Measurements from ENCODE around the gene GNS.
A peak's percentile ranks its signal among the peaks of the same experiment; 100 is the strongest.
"Not testable (repeated sequence)": the region's sequence is repeated elsewhere in the genome, so short reads cannot be mapped to it uniquely, and the experiment has no call there.

Gene GNS

DNA sequence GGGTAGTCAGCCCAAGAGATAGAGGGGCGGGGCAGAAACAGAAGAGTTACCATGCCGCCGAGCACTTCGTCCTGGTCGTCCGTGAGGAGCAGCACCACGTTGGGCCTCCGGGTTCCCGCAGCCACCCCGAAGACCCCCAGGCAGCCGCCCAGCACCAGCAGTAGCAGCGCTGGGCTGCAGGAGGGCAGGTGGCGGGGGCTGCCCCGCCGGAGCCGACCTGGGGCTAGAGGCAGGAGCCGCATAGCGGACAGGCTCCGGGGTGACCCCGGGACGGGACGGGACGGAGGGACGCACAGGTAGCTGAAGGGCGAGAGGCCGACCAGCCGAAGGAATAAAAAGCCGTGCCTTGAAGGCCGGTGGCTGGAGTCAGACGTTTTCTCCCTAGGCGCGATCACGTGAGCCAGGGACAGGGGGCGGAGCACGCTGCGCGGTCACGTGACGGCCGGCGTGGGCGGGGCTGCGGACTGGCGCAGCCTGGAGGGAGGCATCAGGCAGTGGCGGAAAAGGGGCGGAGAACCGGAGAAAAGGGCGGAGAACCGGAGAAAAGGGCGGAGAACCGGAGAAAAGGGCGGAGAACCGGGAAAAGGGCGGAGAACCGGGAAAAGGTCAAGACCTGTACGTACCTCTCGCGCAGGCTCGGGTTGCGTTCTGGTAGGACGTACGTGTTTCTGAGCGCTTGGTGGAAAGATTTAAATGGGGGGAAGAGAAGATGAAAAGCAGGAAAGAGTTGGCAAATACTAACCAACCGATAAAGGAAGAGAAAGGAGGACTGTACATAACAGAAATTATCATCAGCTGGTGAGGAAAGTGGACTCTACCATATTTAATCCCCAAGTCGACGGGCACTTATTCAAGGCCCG lies at the start of gene GNS:
GNS (minus strand) TSS at position 372 of the 860 bp plus-strand sequence; CDS start at position 242, 130 bp downstream.
- DNase-seq (ENCODE audit: low spot score) = peak; percentile 94

DNA sequence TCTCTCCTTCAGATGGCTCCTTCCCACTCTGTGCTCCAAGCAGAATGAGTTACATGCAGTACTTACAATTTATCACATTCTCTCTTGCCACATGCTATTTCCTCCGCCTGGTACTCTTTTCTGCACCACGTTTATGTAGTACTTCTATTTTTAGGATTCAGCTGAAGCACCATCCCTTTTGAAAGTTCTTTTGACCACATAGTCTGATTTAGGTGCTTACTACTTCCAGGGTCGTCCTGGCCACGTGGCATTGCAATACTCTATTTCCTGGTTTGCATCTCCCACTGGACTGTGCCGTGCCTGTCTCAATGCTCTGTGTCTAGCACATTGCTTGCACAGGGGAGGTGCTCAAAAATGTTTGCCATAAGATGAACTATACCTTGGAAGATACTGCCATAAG lies 48.9 kb upstream of the GNS start:
- no peak for DNase-seq (ENCODE audit: low spot score)

DNA sequence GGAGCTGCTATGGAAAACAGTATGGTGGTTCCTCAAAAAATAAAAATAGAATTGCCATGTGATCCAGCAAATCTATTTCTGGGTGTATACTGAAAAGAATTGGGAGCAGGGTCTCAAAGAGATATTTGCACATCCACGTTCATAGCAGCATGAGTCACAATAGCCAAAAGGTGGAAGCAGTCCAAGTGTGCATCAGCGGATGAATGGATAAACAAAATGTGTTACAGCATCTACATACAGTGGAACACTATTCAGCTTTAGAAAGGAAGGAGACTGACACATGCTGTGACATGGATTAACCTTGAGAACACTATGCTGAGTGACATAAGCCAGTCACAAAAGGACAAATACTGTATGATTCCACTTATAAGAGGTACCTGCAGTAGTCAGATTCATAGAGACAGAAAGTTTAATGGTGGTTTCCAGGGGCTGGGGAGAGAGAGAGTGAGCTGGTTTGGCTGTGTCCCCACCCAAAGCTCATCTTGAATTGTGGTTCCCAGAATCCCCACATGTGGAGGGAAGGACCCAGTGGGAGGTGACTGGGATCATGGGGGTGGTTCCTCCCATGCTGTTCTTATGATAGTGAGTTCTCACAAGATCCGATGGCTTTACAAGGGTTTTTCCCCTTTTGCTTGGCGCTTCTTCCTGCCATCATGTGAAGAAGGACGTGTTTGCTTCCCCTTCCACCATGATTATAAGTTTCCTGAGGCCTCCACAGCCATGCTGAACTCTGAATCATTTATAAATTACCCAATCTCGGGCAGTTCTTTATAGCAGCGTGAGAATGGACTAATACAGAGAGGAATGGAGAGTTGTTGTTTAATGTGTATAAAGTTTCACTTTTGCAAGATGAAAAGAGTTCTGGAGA lies 47.6 kb upstream of the GNS start:
- DNase-seq (ENCODE audit: low spot score) = no peak

DNA sequence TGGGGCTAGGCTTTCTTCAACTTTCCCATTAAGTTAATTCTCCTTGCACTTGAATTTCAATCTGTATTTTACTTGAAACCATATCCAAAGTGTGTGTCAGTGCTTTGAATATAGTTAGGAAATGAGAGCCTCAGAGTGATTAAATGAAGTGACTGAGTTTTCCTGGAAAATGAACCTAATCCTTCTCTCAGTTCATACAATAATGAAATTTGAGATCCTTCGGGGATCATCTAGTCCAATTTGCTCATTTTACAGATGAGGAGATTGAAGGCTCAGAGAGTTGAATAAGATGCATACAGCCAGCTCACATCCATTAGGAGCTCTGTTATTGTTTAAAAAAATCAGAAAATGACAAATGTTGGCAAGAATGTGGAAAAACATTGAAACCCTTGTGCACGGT lies 47.0 kb upstream of the GNS start:
- DNase-seq (ENCODE audit: low spot score) = no peak

DNA sequence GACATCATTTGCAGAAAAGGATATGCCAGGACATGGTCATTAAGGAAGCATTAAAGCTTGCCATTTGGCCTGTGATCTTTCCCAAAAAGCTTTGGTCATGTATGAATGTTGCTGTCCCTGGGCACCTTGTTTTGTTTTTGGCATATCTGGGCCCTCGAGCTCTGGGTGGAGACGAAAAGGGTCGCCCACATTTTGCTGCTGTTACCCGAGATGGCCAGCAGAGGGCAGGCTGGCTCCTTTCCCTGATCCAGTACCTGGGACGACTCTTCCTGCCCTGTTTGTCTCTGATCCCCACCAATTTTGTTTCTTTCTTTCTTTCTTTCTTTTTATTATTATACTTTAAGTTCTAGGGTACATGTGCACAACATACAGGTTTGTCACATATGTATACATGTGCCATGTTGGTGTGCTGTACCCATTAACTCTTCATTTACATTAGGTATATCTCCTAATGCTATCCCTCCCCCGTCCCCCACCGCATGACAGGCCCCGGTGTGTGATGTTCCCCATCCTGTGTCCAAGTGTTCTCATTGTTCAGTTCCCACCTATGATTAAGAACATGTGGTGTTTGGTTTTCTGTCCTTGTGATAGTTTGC lies 43.1 kb upstream of the GNS start:
- DNase-seq (ENCODE audit: low spot score) = not testable (repeated sequence)

DNA sequence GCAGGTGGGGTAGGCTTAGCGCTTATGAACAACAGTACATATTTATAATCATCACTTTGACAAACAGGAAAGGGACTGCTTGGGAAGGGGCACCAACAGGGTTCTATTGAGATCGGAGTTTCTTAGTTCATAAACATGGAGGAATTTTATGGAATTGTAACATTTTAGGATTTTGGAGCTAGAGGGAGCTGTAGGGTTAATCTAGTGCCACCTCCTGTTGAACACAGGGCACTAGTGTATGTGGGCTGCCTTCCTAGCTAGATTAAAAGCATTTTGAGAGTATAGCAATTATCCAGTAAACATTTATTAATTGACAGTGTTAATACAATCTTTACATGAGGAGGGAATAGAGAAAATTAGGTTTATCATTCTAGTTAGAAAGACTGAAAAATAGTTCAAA lies 42.2 kb upstream of the GNS start:
- no peak for DNase-seq (ENCODE audit: low spot score)

DNA sequence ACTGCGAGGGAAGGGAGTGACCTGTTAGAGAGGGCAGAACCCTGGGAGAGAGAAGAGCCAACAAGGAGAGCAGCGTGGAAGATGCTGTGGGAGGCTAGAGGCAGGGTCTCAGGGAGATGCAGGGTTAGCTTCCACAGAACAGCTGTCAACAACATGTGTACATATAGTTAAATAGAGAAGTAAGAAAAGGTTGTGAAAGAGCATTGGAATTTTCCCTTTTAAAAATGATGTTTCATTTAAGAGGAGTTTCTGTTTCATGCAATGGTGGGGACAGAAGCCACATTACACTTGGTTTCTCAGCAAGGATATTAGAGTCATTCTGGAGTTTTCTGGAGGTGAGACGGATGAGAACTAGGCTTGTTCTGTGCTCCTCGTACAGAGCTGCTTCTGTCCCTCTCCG lies 41.4 kb upstream of the GNS start:
- no peak for DNase-seq (ENCODE audit: low spot score)

DNA sequence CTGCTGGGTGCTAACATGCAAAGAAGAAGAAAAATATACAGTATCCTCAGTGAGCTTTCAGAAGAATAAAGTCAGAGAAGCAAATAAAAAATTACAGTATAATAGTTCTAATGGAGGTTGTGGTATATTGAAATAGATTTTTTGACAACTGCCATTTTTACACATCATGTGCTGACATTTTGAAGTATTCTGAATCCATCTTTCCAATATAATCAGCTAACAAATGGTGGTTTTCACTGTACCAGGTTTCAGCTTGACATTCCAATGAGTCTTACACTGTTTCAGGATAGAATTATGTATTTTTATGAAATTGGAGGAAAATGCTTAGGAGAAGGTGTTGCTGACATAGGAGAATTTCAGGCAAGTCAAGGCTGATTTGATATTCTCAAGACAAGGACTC lies 39.0 kb upstream of the GNS start:
- no peak for DNase-seq (ENCODE audit: low spot score)

DNA sequence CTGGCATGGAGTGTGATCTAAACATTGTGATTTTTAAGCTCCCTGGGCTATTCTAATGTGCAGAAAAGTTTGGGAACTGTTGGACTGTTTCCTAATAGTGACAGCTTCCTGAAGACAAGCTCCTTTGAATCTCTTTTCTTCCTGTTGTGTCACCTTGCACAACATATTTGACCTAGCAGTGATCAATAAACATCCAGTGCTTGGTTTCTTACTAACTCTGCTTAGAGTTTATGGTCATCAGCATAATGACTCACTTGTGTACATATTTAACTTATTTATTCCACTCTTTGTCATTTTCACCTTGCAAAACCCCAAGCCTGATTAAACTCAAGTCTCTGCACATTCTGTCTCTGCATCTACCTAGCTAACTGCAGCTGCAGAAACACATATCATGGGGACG lies 38.0 kb upstream of the GNS start:
- DNase-seq (ENCODE audit: low spot score) = no peak

DNA sequence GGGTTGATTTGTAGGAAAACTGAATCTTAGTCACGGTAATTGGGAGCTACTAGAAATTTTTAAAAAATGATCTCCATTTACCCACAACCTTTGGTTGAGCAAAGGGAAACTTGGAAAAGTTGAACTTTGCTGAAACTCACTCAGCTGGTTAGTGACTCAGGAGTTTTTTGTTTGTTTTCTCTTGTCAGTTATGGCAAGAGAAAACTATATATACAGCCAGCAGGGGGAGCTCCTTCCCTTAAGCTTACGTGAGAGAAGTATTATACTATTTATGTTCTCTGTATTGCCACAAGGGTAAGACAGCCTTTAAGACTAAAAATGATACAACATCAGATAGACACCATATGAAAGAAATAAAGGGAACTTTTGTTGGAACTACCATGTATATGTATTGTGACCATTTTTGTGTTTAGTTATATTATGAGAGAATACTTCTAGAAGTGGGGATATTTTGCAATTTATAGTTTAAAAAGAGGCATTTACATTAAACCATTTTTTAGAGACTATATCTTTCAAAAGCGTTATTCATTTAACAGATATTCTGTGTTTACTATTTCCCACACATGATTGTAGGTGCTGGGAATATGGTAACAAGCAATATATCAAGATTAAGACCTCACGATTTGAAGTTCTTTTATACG lies 37.1 kb upstream of the GNS start:
- DNase-seq (ENCODE audit: low spot score) = peak; percentile 68

DNA sequence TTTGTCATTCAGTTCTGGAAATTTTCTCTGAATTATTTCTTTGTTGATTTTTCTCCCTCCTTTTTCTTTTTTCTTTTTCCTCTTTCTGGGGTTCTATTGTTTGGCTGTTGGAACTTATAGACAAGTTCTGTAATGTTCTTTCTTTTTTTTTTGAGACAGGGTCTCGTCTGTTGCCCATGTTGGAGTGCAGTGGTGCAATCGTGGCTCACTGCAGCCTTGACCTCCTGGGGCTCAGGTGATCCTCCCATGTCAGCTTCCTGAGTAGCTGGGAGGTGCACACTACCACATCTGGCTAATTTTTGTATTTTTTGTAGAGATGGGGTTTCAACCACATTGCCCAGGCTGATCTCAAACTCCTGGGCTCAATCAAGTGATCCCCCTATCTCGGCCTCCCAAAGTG lies 35.1 kb upstream of the GNS start:
- no peak for DNase-seq (ENCODE audit: low spot score)

DNA sequence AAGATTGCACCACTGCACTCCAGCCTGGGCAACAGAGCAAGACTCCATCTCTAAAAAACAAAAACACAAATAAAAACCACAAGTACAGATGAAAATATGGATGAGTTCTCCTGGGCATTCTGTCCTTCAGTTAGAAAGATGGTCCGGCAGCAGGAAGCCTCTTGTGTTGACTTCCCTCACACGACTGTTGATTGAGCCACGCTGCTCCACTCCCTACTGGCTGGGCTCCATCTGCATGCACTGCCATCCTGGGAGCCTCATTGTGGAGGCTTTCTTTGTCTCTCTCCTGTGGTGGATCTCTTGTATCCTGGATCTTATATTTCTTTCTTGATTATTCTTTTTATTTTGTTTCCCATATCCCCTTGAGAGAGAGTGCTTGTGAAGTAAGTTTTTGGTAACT lies 34.4 kb upstream of the GNS start:
- no peak for DNase-seq (ENCODE audit: low spot score)

DNA sequence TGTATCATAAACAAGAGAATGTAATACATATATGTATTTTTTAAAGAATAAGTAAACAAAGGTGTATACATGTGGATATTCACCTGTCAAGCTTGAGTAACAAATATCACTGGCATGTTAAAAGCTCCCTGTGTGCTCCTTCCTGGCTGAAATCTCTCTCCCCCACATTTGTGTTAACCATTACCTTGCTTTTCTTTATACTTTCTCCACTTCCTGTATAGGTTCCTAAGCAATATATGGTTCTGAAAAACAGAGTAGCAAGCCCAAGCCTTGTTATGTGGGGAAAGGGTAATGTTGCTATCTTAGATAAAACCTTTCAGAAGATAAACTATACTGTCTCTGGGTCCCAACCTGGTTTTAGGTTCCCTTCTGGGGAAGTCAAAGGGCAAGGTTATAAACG lies 32.9 kb upstream of the GNS start:
- no peak for DNase-seq (ENCODE audit: low spot score)

DNA sequence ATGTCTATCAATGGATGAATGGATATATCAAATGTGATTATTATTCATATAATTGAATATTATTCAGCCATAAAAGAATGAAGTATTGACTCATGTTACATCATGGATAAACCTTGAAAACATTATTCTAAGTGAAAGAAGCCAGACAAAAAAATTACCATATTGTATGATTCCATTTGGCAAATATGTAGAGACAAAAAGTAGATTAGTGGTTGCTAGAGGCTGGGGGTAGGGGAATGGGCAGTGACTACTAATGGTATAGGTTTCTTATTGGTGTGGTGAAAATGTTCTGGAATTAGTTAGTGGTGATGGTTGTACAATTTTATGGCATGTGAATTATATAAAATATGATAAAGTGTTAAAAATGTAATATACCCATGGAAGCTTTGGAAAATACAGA lies 31.8 kb upstream of the GNS start:
- DNase-seq (ENCODE audit: low spot score) = no peak

DNA sequence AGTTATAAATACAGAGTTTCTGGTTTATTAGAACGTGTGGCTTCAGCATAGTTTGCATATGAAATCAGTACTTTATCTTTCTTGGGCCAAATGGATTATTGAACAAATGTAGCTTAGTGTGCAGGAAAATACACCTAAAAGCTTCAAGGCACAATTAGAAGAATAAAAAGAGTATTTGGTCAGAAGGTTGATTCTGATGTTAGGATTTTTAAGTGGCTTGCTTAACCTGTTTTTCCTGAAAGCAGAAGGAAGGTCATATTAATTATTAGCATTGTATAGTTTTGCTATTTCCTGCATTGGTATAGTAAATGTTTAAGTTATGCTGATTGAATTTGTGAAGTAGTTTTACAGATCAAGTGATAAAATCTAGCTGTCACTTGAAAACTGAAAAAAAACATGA lies 31.0 kb upstream of the GNS start:
- no peak for DNase-seq (ENCODE audit: low spot score)

DNA sequence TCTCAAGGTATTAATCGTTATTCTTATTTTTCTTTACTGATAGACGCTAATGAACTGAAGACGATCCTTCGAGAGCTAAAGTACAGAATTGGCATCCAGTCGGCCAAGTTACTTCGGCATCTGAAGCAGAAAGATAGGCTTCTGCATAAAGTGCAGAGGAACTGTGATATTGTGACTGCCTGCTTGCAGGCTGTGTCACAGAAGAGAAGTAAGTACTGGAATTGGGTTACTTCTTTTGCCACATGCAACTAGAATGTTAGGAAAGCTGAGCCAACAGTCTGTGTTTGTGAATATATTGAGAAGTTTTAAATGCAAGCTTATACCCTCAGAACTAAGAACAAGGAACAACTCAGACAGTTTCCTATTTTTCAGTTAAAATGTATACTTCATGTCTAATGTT lies 26.6 kb upstream of the GNS start:
- no peak for DNase-seq (ENCODE audit: low spot score)

DNA sequence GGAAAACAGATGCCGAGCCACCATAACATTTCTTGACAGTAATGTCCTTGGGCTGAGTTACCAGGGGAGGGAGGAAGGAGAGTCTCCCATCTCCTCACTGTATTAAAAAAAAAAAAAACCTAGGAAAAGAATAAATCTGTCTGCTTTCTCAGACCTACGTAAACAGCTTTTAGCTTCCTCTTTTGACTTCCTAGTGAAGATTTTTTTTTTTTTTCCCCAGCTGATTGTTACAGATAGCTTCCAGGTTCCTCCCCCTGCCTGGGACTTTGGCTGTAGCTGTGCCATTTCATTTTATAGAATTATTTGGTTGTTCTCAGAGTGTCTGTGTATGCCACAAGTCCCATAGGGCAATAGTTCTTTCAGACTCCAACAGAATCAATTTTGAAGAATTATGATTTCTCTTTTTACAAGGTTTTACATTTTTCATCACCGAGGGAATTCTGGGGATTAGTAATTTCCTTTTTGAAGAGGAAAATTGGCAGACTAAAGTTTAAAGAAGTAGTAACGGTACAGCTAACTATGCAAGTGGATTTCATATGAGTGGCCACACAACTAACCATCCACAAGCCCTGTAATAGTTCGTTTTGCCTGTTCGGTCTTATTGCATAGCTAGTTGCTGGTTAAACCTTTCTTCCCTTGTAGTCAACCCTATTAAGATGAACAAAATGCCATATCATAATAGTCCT lies 23.1 kb upstream of the GNS start:
- DNase-seq (ENCODE audit: low spot score) = no peak

DNA sequence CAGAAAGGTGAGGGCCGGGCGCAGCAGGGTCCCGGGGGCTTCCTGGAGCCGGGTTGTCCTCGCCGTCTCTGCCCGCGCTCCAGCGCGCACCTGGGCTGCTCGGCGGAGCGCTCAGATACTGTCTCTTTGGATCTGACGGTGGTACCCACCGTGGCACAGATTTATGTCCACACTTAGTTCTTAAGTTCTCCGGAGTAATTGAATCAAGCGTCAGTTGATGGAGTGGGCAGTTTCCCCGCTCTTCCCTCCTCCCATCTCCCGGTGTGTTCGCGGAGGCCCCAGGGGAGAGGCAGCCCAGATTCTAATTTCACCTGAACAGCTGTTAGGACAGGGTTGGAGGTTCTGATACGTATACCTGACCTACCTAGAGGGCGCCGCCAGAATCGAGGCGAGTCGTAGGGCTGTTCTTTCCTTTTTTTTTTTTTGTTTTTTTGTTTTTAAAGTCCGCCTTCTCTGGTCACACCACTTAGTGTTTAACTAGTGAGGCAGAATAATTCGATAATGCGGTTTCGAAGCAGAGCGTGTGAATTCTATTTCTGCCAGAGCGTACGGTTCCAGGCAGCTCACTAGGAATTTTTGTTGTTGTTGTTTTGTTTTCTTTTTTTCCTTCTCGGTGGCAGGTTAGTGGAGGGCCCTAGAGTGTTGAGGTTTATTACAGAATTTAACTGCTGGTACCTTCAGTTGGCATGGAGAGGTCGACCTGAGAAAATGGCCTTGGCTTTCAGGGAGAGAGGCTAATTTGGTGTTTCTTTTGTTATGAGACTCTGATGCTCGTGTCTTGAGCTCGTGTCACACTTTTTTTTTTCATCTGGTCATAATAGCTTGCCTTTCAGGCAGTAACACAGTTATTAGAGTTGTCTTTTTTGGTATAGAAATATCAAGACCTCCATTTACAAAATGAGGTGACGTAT lies 22.3 kb upstream of the GNS start:
- no peak for DNase-seq (ENCODE audit: low spot score)

DNA sequence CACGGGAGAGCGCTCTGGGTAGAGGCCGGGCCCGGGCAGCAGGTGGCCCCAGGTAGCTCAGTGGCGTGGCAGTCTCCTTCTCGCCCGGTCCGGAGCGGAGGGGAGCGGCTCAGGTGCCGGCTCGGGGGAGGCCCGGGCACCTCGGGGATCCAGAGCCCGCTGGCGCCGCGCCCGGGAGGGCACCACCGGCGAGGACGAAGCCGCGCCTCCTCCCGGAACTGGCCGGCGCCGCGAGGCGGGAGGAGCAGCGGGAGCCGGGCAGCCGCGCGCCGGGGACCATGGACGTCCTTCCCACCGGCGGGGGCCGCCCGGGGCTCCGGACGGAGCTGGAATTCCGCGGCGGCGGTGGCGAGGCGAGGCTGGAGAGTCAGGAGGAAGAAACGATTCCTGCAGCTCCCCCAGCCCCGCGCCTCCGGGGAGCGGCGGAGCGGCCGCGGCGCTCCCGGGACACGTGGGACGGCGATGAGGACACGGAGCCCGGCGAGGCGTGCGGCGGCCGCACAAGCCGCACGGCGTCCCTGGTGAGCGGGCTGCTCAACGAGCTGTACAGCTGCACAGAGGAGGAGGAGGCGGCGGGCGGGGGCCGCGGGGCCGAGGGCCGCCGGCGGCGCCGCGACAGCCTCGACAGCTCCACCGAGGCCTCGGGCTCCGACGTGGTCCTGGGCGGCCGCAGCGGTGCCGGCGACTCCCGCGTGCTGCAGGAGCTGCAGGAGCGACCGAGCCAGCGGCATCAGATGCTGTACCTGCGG lies 21.5 kb upstream of the GNS start:
- no peak for DNase-seq (ENCODE audit: low spot score)

DNA sequence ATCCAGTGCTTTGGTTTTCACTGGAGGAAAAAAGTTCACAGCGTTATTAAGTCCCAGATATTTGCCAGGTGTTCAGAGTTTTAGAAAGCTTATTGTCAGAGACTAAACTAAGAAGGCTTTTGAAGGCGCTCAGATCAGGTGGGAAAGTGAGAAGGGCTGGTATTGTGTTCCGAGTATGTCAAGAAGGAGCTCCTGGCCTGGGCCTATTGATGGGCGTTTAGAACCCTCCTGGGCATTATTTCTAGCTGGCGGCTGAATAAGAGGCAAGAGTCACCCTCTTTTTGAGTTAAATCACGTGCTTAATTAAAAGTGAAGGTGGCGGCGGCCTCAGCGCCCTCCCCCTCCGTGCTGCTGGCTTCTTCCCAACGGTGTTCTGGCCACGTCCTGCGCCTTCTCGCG lies 20.9 kb upstream of the GNS start:
- DNase-seq (ENCODE audit: low spot score) = no peak

Measured in putamen (tissue), 1 donor.